Measurements from ENCODE around the gene RLN3. TPM values are rescaled to one million over a fixed set of nuclear protein-coding genes. Genes with fewer than 3 reads are reported as not detected.
A peak's percentile ranks its signal among the peaks of the same experiment; 100 is the strongest.

The RLN3 gene
- total and polyA plus RNA-seq, 2 experiments from 2014 or later: not detected

DNA sequence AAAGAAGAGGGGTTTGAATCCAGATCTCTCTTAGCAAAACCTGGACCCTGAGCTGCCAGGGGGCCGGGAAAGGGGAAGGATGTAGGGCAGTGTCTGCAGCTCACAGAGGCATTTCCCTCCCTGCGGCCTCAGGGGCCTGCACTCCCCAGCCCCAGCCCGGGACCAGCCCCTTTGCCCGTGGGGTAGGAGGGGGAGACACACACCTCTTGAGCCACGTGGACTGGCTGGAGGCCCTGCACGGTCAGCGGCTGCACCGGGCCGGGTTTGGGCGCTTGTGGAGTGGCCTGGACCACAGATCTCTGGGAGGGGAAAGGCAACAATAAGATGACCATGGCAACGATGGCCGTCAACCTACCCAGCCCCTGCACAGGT, 48.7 kb upstream of the RLN3 start (continued):
- TF ChIP-seq, protein P1, sequence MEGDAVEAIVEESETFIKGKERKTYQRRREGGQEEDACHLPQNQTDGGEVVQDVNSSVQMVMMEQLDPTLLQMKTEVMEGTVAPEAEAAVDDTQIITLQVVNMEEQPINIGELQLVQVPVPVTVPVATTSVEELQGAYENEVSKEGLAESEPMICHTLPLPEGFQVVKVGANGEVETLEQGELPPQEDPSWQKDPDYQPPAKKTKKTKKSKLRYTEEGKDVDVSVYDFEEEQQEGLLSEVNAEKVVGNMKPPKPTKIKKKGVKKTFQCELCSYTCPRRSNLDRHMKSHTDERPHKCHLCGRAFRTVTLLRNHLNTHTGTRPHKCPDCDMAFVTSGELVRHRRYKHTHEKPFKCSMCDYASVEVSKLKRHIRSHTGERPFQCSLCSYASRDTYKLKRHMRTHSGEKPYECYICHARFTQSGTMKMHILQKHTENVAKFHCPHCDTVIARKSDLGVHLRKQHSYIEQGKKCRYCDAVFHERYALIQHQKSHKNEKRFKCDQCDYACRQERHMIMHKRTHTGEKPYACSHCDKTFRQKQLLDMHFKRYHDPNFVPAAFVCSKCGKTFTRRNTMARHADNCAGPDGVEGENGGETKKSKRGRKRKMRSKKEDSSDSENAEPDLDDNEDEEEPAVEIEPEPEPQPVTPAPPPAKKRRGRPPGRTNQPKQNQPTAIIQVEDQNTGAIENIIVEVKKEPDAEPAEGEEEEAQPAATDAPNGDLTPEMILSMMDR (conservative IDR thresholded peaks at IDR 0.05; ENCODE audit: low read depth in 2 of 2): no peak
- TF ChIP-seq CREB1 (CRISPR knock-in tag; IDR thresholded peaks at IDR 0.05; ENCODE audit: low read depth): no peak
- TF ChIP-seq ZNF114 (CRISPR knock-in tag; IDR thresholded peaks at IDR 0.05): no peak

- ATAC-seq (no peak), DNase-seq (ENCODE audit: low spot score) (no peak)
- no peak overlapping the region for H3K27ac Mint-ChIP-seq
- peaks cover 15% of the 10 kb centered on the region; the same call in 2 of the 3 replicates for H3K4me1 Mint-ChIP-seq
- no peaks in the 10 kb centered on the region for H3K27me3 ChIP-seq (ENCODE audit: insufficient read depth)
- H3K9me2 ChIP-seq (ENCODE audit: insufficient read depth): no peaks in the 10 kb centered on the region
- H3K4me3 Mint-ChIP-seq: peak overlapping the region; percentile 57
- H3K4me3 ChIP-seq: peak overlapping the region; percentile 66
- no peak overlapping the region for H2AFZ ChIP-seq
- H3K4me1 ChIP-seq (ENCODE audit: insufficient read depth): peaks cover 21% of the 10 kb centered on the region
- H3K36me3 ChIP-seq (ENCODE audit: insufficient read depth): no peaks in the 10 kb centered on the region
- no peak for TF ChIP-seq NANOG (IDR thresholded peaks at IDR 0.05; ENCODE audit: borderline replicate concordance)
- TF ChIP-seq STAT1 (IDR thresholded peaks at IDR 0.05; ENCODE audit: unreplicated experiment): no peak
- TF ChIP-seq, protein P1 (conservative IDR thresholded peaks at IDR 0.05; ENCODE audit: low read depth in 2 of 2): no peak
- TF ChIP-seq CREB1 (CRISPR knock-in tag; IDR thresholded peaks at IDR 0.05; ENCODE audit: low read depth): no peak
- TF ChIP-seq ETS1 (IDR thresholded peaks at IDR 0.05): no peak
- TF ChIP-seq POLR2AphosphoS5 (IDR thresholded peaks at IDR 0.05; ENCODE audit: low read depth): no peak
- H4K20me1 ChIP-seq (replicated peaks; ENCODE audit: insufficient read depth): no peaks in the 10 kb centered on the region
- no peak overlapping the region for H3K27ac ChIP-seq (ENCODE audit: low read depth)
- H3K9me3 Mint-ChIP-seq: no peaks in the 10 kb centered on the region
- peak overlapping the region; percentile 92 for H3K4me2 ChIP-seq
- H3K79me2 ChIP-seq (replicated peaks; ENCODE audit: insufficient read depth): no peaks in the 10 kb centered on the region
- H3F3A ChIP-seq (replicated peaks; ENCODE audit: low read depth): no peaks in the 10 kb centered on the region
- H3K36me3 Mint-ChIP-seq (ENCODE audit: low read depth): no peaks in the 10 kb centered on the region; the same call in 2 of the 3 replicates
- H3K27me3 Mint-ChIP-seq (ENCODE audit: insufficient read depth, low read depth, poor library complexity): peaks cover 10% of the 10 kb centered on the region
These were observed 48.3 kb upstream of the RLN3 start for GRCh38 chr19:13979686-13980085.

DNA sequence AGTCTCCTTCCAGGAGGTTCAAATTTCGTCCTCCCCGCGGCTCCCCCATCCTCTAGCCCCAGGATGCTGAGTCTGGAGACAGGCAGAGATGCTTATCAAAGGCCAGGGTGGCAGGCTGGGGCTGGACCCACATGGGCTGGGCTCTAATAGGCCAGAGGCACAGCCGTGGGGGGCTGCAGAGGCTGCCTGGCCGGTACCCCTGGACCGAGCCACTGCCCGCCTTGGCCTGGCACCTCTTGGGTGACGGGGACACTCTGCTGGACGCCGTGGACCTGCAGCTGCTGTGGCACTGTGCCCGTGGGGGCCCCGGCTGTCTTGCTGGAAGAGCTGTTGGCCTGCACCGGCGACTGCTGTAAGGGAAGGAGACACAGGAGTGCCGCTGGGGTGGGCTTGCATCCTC, 47.6 kb upstream of the RLN3 start:
- no peak for DNase-seq (ENCODE audit: low spot score)
- peaks cover 26% of the 10 kb centered on the region for H3K4me1 ChIP-seq (ENCODE audit: insufficient read depth)
- TF ChIP-seq, protein P1 (conservative IDR thresholded peaks at IDR 0.05; ENCODE audit: low read depth in 2 of 2): no peak
- TF ChIP-seq ZNF114 (CRISPR knock-in tag; IDR thresholded peaks at IDR 0.05): no peak
- no peak for TF ChIP-seq REST (IDR thresholded peaks at IDR 0.05; ENCODE audit: unreplicated experiment)
- no peak for TF ChIP-seq EZH2phosphoT487 (IDR thresholded peaks at IDR 0.05; ENCODE audit: unreplicated experiment)
- TF ChIP-seq ETS1 (IDR thresholded peaks at IDR 0.05): no peak
- no peak overlapping the region for H2AFZ ChIP-seq
- no peak for ATAC-seq
- peaks cover 20% of the 10 kb centered on the region for H3K4me1 Mint-ChIP-seq
- H3K36me3 ChIP-seq (ENCODE audit: insufficient read depth): no peaks in the 10 kb centered on the region
- no peaks in the 10 kb centered on the region for H3K27me3 ChIP-seq (ENCODE audit: insufficient read depth)
- H3K9me3 Mint-ChIP-seq: no peaks in the 10 kb centered on the region
- H3K4me2 ChIP-seq: peak overlapping the region; percentile 92; the same call in 1 of the 2 replicates
- H3K9me2 ChIP-seq (ENCODE audit: insufficient read depth): no peaks in the 10 kb centered on the region
- H3K4me3 Mint-ChIP-seq: no peak overlapping the region
- no peaks in the 10 kb centered on the region for H4K20me1 ChIP-seq (replicated peaks; ENCODE audit: insufficient read depth)
- H3K27me3 Mint-ChIP-seq (ENCODE audit: insufficient read depth, low read depth, poor library complexity): peaks cover 15% of the 10 kb centered on the region
- H3K27ac ChIP-seq (ENCODE audit: low read depth): no peak overlapping the region
- no peak overlapping the region for H3K27ac Mint-ChIP-seq
- peaks cover 2% of the 10 kb centered on the region; the same call in 1 of the 2 replicates for H3F3A ChIP-seq (replicated peaks; ENCODE audit: low read depth)
- H3K79me2 ChIP-seq (replicated peaks; ENCODE audit: insufficient read depth): no peaks in the 10 kb centered on the region
- H3K4me3 ChIP-seq: no peak overlapping the region; the same call in 1 of the 2 replicates
- H3K36me3 Mint-ChIP-seq (ENCODE audit: low read depth): no peaks in the 10 kb centered on the region; the same call in 2 of the 3 replicates
